ENCODE data around the gene ZNF48. TPM values are rescaled to one million over a fixed set of nuclear protein-coding genes. Genes with fewer than 3 reads are reported as not detected.

The ZNF48 gene
- total RNA-seq, 1 donor, result 3.8 TPM

DNA sequence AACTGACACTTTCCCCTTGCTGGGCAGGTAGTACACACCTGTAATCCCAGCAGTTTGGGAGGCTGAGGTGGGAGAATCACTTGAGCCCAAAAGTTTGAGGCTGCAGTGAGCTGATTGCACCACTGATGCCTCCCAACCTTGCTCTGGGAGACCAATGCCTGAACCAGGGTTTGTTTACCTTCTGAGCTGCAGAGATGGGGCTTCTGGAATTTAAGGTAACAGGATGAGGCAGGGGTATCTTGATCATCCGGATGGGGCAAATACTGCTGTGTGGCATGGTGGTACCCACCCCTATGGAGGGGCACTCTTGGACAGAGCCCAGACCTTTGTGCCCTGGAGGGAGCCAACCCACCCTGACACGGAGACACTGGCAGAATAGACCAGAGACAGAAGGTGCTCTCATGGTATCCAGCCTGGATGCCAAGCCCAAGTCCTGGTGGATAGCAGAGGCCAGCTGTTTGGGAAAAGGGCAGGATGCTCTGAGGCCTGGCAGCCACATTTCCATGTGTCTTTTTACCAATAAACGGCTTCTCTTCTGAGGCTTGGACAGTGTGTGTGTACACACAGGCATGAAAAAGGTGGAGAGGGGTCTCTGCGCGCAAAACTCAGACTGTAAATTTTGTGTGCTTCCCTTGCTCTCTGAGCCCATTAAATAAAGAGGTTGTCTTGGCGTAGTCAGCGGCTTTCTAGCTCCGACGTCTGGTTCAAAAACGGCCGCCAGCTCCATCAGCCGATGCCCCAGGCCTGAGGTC lies 4.4 kb downstream of the ZNF48 start:
- peaks cover 52% of the 10 kb centered on the region for H3K4me1 ChIP-seq (ENCODE audit: insufficient read depth, low read length)
- peak overlapping the region; percentile 62 for H3K4me3 ChIP-seq (ENCODE audit: low read length)
- H3K9me3 ChIP-seq (ENCODE audit: low read depth, low read length), result no peaks in the 10 kb centered on the region

DNA sequence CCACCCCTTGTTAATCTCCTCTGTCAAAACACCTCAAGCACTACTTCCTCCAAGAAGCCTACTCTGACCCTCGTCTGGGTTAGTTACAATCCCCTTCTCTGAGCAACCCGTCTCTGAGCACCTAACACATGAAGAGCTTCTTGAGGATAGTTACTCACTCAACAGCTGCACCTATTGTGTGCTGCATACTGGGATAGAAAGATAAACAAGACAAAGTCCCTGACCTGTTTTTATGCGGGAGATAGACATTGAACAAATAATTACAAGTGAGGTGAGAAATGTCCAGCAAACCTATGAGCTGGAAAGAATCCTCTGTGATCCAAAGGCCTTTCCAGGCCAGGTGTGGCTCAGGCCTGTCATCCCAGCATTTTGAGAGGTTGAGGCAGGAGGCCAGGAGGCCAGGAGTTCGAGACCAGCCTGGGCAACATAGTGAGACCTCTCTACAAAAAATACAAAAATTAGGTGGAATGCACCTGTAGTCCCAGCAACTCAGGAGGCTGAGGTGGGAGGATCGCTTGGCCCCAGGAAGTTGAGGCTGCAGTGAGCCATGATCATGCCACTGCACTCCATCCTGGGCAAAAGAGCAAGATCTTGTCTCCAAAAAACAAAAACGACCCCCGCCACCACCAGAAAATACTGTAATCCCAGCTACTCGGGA lies 6.7 kb downstream of the ZNF48 start:
- Histone ChIP-seq H3K4me3 (ENCODE audit: low read length) (no peak overlapping the region), H3K27me3 (ENCODE audit: insufficient read depth, low read length) (no peaks in the 10 kb centered on the region), H3K4me1 (ENCODE audit: insufficient read depth, low read length) (peaks cover 42% of the 10 kb centered on the region), H3K9me3 (ENCODE audit: low read depth, low read length) (no peaks in the 10 kb centered on the region)

More for the DNA sequence above, 4.4 kb downstream of the ZNF48 start:
- H3K27me3 ChIP-seq (ENCODE audit: insufficient read depth, low read length), result no peaks in the 10 kb centered on the region

DNA sequence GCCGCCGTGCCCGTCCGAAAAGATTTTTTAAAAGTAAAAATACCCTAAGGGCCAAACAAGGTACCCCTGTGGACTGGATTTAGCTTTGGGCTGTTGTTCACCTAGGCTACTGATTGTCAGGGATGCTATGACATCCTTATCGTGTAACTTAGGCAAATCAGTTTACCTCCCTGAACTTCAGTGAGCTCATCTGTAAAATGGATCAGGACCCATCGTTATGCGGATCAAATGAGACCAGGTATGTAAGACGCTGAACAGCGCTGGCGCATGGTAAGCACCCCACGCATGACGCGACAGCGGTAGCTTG lies 11.5 kb downstream of the ZNF48 start:
- H3K9me3 ChIP-seq (ENCODE audit: low read depth, low read length), result no peaks in the 10 kb centered on the region

DNA sequence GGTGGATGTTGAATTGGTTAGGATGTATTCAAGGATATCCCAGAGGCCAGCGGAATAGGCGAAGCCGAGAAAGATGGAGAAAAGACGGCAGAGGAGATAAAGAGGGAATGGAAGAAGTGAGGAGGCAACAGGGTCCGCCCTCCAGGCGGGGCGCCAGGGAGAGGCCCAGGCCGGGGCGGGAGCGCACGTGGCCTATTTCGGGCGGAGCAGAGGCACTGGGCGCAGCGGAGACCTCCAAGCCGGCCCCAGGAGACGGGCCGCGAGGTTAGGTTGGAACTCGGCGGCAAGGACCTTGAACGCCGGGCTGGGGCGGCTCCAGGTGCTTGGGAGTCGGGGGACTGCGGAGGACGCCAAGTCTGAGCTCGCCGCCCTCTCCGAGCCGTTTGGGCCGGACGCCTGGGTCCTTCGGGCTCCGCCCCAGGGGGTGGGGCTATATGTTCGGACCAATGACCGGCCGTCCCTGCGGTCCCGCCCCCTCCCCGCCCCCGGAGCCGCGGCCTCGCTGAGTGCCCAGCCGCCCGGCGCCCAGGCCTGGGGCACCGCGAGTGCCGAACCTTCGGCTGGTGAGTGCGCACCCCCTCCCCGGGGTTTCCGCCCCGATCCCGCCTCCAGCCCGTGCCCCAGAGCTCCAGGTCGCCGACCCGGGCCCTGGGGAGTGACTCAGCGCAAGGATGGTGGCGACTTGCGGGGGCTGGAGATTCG lies 12.0 kb downstream of the ZNF48 start, which contains the start of gene ZNF771:
Gene ZNF771 (plus strand): TSS at position 505 of the 702 bp plus-strand sequence. CDS start 448 bp downstream, outside the sequence.
- H3K27me3 ChIP-seq (ENCODE audit: insufficient read depth, low read length), result no peaks in the 10 kb centered on the region
- peak within 1 kb of the TSS; percentile 50 for H3K4me3 ChIP-seq (ENCODE audit: low read length)
- no peaks in the 10 kb centered on the region for H3K9me3 ChIP-seq (ENCODE audit: low read depth, low read length)
- peaks cover 27% of the 10 kb centered on the region for H3K4me1 ChIP-seq (ENCODE audit: insufficient read depth, low read length)

More for the DNA sequence above, 11.5 kb downstream of the ZNF48 start:
- Histone ChIP-seq H3K4me3 (ENCODE audit: low read length) (peak overlapping the region; percentile 50), H3K4me1 (ENCODE audit: insufficient read depth, low read length) (peaks cover 27% of the 10 kb centered on the region), H3K27me3 (ENCODE audit: insufficient read depth, low read length) (no peaks in the 10 kb centered on the region)

DNA sequence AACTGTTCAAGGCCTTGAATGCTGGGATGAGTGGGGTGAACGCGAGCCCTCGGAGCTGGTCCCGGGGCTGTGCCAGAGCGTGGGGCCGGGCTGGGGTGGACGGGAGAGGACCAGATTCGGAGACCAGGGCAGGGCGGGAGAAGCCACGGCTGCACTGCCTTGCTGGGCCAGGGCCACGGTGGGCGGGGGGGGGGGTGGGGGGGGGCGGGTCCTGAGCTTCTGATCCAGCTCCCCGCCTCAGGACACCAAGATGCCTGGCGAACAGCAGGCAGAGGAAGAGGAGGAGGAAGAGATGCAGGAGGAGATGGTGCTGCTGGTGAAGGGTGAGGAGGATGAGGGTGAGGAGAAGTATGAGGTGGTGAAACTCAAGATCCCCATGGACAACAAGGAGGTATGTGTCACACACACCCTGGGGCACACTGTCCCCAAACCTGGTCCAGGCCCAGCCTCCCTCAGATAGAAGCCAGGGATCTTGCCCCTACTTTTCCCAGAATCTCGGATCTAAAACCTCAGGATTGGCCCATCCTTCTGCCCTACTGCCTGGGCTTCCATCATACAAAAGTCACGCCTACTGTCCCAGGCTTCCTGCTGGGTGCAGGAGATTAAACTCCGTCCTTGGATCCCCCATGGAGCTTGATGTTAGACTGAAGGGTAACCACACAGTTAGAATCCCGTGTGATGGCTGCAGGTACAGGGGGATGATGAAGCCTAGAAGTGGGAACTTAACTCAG lies 12.7 kb downstream of the ZNF48 start:
- Histone ChIP-seq H3K4me3 (ENCODE audit: low read length) (peak overlapping the region; percentile 50), H3K9me3 (ENCODE audit: low read depth, low read length) (no peaks in the 10 kb centered on the region), H3K4me1 (ENCODE audit: insufficient read depth, low read length) (peaks cover 25% of the 10 kb centered on the region), H3K27me3 (ENCODE audit: insufficient read depth, low read length) (no peaks in the 10 kb centered on the region)

DNA sequence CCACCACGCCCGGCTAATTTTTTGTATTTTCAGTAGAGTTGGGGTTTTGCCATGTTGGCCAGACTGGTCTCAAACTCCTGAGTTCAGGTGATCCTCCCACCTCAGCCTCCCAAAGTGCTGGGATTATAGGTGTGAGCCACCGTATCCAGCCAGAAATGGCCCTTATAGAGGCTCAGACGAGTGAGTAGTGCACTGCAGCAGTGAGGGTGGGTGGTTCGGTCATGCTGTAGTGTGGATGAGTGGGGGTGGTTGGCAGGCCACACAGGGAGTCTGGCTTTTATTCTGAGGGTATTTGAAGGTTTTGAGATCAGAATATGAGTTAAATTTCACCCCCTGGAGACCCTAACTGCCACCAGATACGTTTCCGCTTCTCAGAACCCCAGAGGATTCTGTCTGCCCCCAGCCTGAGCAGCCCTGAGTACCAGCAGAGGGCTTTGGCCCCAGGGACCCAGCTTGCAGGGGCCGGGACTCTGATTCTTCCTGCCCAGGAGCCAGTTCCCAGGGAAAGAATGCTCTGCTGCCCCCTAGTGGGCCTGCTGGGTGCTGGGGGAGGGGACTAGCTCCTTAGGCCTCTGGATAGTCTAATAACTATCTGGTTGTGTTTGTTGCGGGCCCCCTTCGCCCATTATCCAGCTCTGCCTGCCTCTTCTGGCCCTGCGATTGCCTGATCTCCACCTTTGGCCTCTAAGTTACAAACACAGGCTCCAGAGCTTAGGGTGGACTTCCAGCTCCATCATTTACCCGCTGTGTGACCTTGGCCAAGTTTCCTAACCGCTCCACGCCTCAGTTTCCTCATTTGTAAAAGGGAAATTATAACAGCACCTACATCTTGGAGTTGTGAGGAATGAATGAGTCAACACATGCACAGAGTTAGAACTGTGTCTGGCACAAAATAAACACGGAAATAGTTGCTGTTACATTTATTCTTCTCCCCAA lies 14.2 kb downstream of the ZNF48 start:
- Histone ChIP-seq H3K9me3 (ENCODE audit: low read depth, low read length) (no peaks in the 10 kb centered on the region), H3K27me3 (ENCODE audit: insufficient read depth, low read length) (no peaks in the 10 kb centered on the region), H3K4me3 (ENCODE audit: low read length) (no peak overlapping the region), H3K4me1 (ENCODE audit: insufficient read depth, low read length) (peaks cover 20% of the 10 kb centered on the region)

DNA sequence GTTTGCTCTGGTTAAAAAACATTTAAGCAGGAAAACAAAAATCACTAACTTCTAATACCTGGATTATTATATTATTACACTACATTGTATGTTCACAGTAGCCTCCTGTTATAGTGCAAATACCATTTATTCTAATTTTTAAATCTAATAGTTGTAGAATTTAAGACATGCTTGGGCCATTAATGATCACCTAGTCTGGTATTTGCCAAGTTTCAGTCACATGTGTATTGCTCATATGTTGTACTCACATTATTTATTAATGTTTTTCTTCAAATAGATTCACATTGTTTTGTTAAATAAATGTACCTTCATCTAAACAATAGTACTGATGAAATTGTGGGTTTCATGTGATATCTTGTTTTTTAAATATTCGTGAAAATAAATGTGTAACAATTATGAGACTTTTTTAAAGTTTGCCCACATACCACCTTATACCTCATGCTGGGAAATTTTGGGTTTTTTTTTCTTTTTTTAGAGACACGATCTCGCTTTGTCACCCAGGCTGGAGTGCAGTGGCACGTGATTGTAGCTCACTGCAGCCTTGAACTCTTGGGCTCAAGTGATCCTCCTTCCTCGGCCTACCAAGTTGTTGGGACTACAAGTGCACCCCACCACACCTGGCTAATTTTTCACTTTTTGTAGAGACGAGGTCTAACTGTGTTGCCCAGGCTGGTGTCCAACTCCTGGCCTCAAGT lies 18.0 kb downstream of the ZNF48 start:
- H3K4me1 ChIP-seq (ENCODE audit: insufficient read depth, low read length), result peaks cover 22% of the 10 kb centered on the region
- H3K9me3 ChIP-seq (ENCODE audit: low read depth, low read length), result no peaks in the 10 kb centered on the region
- H3K27me3 ChIP-seq (ENCODE audit: insufficient read depth, low read length), result no peaks in the 10 kb centered on the region
- no peak overlapping the region for H3K4me3 ChIP-seq (ENCODE audit: low read length)

DNA sequence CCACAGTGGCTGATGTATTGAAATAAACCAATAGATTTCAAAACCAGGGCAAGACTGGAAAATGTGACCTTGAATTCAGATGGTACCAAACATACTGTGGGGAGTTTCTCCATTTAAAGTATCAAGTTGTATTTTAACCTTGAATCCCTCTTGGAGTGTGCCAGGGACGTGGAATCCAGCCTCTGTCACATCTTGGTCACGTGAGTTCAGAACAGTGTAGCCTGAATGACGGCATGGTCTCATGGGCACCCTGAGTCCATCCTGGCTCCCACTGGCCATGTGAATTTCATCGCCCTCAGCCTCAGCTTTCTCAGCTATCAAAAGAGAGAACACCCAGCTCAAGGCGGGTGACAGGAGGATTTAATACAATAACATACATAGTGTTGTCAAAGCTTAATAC lies 18.9 kb downstream of the ZNF48 start:
- H3K4me3 ChIP-seq (ENCODE audit: low read length), result no peak overlapping the region
- no peaks in the 10 kb centered on the region for H3K9me3 ChIP-seq (ENCODE audit: low read depth, low read length)
- H3K4me1 ChIP-seq (ENCODE audit: insufficient read depth, low read length), result peaks cover 24% of the 10 kb centered on the region
- no peaks in the 10 kb centered on the region for H3K27me3 ChIP-seq (ENCODE audit: insufficient read depth, low read length)

DNA sequence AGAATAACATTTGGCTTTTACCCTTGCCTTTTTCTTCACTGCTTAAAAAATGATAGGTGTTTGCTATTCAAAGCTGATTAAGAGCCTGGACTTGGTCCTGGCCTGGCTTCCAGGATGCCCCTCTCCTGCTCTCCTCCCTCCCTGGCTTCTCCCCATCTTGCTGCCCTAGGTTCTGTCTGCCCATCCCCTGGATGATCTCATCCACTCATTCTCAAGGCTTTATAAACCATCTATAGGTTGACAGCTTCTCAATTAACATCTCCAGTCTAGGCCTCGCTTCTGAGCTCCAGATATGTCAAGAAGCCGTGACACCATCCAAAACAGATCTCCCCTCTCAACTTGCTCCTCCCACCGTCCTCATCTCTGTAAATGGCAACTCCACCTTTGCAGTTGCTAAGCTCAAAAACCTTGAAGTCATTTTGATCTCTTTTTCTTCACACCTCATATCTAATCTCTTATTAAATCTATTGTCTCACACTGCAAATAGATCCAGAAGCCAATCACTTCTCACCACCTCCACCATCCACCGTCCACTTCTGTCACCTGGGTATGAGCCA lies 20.9 kb downstream of the ZNF48 start:
- Histone ChIP-seq H3K9me3 (ENCODE audit: low read depth, low read length) (no peaks in the 10 kb centered on the region), H3K4me3 (ENCODE audit: low read length) (no peak overlapping the region), H3K4me1 (ENCODE audit: insufficient read depth, low read length) (peaks cover 18% of the 10 kb centered on the region), H3K27me3 (ENCODE audit: insufficient read depth, low read length) (no peaks in the 10 kb centered on the region)

DNA sequence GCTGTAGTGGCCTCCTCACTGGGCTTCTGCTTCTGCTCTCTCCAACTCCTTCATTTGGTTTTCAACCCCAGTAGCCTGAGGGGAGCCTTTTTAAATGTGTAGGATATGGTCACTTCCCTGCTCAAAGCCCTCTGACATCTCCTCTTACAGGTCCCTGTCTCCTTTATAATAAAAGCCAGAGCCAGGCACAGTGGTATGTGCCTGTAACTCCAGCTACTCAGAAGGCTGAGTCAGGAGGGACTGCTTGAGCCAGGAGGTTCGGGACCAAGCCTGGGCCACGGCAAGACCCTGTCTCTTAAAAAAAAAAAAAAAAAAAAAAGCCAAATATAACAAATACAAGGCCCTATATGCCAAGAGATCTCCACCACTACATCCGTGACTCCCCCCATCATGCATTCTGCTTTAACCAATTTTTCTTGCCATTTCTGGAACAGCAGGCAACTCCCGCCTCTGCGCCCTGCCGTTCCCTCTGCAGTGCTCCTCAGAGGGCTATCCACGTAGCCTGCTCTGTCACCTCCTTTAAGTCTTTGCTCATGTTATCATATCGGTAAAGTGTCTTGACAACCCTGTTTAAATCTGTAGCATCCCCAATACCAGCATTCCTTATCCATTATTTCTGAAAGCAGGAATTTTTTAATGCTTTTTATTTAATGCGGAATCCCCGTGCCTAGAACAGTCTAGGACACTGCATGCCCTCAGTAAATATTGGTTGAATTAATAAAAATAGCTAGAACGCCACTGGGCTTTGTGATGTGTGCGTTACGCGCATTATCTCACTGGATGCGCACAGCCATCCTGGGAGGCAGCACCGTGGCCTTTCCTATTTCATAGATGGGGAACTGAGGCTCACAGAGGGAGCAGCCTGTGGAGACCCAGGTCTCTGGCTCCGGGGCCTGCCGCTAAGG lies 21.7 kb downstream of the ZNF48 start:
- Histone ChIP-seq H3K4me3 (ENCODE audit: low read length) (peak overlapping the region; percentile 60), H3K27me3 (ENCODE audit: insufficient read depth, low read length) (no peaks in the 10 kb centered on the region), H3K9me3 (ENCODE audit: low read depth, low read length) (no peaks in the 10 kb centered on the region), H3K4me1 (ENCODE audit: insufficient read depth, low read length) (peaks cover 18% of the 10 kb centered on the region)

DNA sequence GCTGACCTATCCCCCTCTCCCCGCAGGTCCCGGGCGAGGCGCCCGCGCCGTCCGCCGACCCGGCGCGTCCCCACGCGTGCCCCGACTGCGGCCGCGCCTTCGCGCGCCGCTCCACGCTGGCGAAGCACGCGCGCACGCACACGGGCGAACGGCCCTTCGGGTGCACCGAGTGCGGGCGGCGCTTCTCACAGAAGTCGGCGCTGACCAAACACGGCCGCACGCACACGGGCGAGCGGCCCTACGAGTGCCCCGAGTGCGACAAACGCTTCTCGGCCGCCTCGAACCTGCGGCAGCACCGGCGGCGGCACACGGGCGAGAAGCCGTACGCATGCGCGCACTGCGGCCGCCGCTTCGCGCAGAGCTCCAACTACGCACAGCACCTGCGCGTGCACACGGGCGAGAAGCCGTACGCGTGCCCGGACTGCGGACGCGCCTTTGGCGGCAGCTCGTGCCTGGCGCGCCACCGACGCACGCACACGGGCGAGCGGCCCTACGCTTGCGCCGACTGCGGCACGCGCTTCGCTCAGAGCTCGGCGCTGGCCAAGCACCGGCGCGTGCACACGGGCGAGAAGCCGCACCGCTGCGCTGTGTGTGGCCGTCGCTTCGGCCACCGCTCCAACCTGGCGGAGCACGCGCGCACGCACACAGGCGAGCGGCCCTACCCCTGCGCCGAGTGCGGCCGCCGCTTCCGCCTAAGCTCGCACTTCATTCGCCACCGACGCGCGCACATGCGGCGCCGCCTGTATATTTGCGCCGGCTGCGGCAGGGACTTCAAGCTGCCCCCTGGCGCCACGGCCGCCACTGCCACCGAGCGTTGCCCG lies 22.5 kb downstream of the ZNF48 start:
- H3K4me3 ChIP-seq (ENCODE audit: low read length), result peak overlapping the region; percentile 60

More for the DNA sequence above, 22.5 kb downstream of the ZNF48 start:
- Histone ChIP-seq H3K27me3 (ENCODE audit: insufficient read depth, low read length) (no peaks in the 10 kb centered on the region), H3K4me1 (ENCODE audit: insufficient read depth, low read length) (peaks cover 18% of the 10 kb centered on the region), H3K9me3 (ENCODE audit: low read depth, low read length) (no peaks in the 10 kb centered on the region)

All from mononuclear cell (primary cell).